GM19455 (cell line): ENCODE measurements around the gene RND2.

Source experiments
- ATAC-seq: cut with Tn5 transposase; IDR thresholded peaks from one replicate; pipeline ENCODE4 v1.9.1; 2021; ENCODE audit not compliant: unreplicated experiment

The RND2 gene

GRCh38 chr17:43070872-43071271 lies 45.8 kb downstream of the RND2 start:
- ATAC-seq, result no peak

- no peak for ATAC-seq
Measured at GRCh38 chr17:43074869-43075268, 49.8 kb downstream of the RND2 start.

GRCh38 chr17:43079641-43080302 lies 54.7 kb downstream of the RND2 start:
- no peak for ATAC-seq
